HEK293 (cell line): ENCODE results near the gene SENP5.

Experiments used
- CTCF ChIA-PET: fragments of 350-600 bp; formaldehyde crosslinking; extraction: SDS; loops from one replicate; lab custom pipeline; 2021; ENCODE audit warnings: antibody characterized with exemption; lab: Yijun Ruan, JAX
- POLR2A ChIA-PET: fragments of 300-600 bp; formaldehyde crosslinking; extraction: SDS; loops from one replicate; lab custom pipeline; 2020; ENCODE audit warnings: antibody characterized with exemption, inconsistent platforms; lab: Yijun Ruan, JAX
- H3K27ac ChIP-seq: fragments of 200-500 bp; sonication (Bioruptor generic); 2 replicates; pipeline ENCODE4 v1.5.1; 2014; ENCODE audit warnings: low read depth, low read length, control low read depth, inconsistent platforms; ENCODE audit errors: extremely low read depth
- H3K36me3 ChIP-seq, 2 experiments: fragments of 200-500 bp in 1 of 2; sonication (Bioruptor generic) in 1 of 2; 1 replicate in 1 of 2; 2 replicates in 1 of 2; pipeline ENCODE4 v1.5.1; 2014 to 2017; ENCODE audit warnings: inconsistent platforms in 2 of 2, low read length in 2 of 2; ENCODE audit not compliant: control insufficient read depth in 2 of 2, insufficient read depth in 1 of 2
- H3K4me1 ChIP-seq: fragments of 200-500 bp; sonication (Bioruptor generic); 2 replicates; pipeline ENCODE4 v1.5.1; 2014; ENCODE audit warnings: mild to moderate bottlenecking, low read length, inconsistent platforms; ENCODE audit not compliant: control insufficient read depth, insufficient read depth
- H3K4me3 ChIP-seq: 2 replicates; pipeline ENCODE4 v1.5.1; 2011; ENCODE audit warnings: low read depth, mild to moderate bottlenecking, control low read depth, low read length, moderate library complexity
- H3K9me3 ChIP-seq: fragments of 200-500 bp; sonication (Bioruptor generic); 2 replicates; pipeline ENCODE4 v1.5.1; 2014; ENCODE audit warnings: low read depth, low read length, inconsistent platforms; ENCODE audit not compliant: control insufficient read depth, insufficient read depth
- GLI2 ChIP-seq: fragments of 450-650 bp; formaldehyde crosslinking; IDR thresholded peaks from 2 replicates; pipeline ENCODE4; 2017; ENCODE audit warnings: missing biosample characterization, missing genetic modification characterization, low read depth, borderline replicate concordance
- GLIS2 ChIP-seq: fragments of 450-650 bp; formaldehyde crosslinking; IDR thresholded peaks from 2 replicates; pipeline ENCODE4 v1.5.1; 2016; ENCODE audit warnings: missing biosample characterization, missing genetic modification characterization
- IKZF3 ChIP-seq: fragments of 450-650 bp; IDR thresholded peaks from 2 replicates; pipeline ENCODE4 v1.5.0; 2018; ENCODE audit warnings: missing biosample characterization, mild to moderate bottlenecking, missing genetic modification characterization, moderate library complexity
- KLF10 ChIP-seq: fragments of 450-650 bp; IDR thresholded peaks from 2 replicates; pipeline ENCODE4 v1.5.1; 2018; ENCODE audit warnings: missing biosample characterization, mild to moderate bottlenecking, missing genetic modification characterization
- KLF16 ChIP-seq: fragments of 450-650 bp; formaldehyde crosslinking; IDR thresholded peaks from 2 replicates; pipeline ENCODE4 v1.5.1; 2017; ENCODE audit warnings: missing biosample characterization, missing genetic modification characterization
- KLF8 ChIP-seq: fragments of 450-650 bp; formaldehyde crosslinking; IDR thresholded peaks from 2 replicates; pipeline ENCODE4 v1.5.1; 2016; ENCODE audit warnings: missing biosample characterization, missing genetic modification characterization
- OSR2 ChIP-seq: fragments of 450-650 bp; formaldehyde crosslinking; IDR thresholded peaks from 2 replicates; pipeline ENCODE4 v1.5.1; 2016; ENCODE audit warnings: missing biosample characterization, missing genetic modification characterization
- PBX3 ChIP-seq: sonication (generic); formaldehyde crosslinking; IDR thresholded peaks from 2 replicates; pipeline ENCODE4 v1.8.1; 2022; ENCODE audit warnings: mild to moderate bottlenecking, moderate library complexity, missing genetic modification reagents
- SP2 ChIP-seq: fragments of 450-650 bp; formaldehyde crosslinking; IDR thresholded peaks from 2 replicates; pipeline ENCODE4 v1.5.1; 2016; ENCODE audit warnings: missing biosample characterization, missing genetic modification characterization
- ZBTB20 ChIP-seq: fragments of 450-650 bp; formaldehyde crosslinking; IDR thresholded peaks from 2 replicates; pipeline ENCODE4 v1.5.1; 2016; ENCODE audit warnings: missing biosample characterization, missing genetic modification characterization
- ZBTB7A ChIP-seq: fragments of 450-650 bp; formaldehyde crosslinking; IDR thresholded peaks from 2 replicates; pipeline ENCODE4 v1.5.1; 2016; ENCODE audit warnings: low read depth, missing biosample characterization, missing genetic modification characterization
- ZFP37 ChIP-seq: fragments of 450-650 bp; formaldehyde crosslinking; IDR thresholded peaks from 2 replicates; pipeline ENCODE4 v1.5.1; 2016; ENCODE audit warnings: missing biosample characterization, missing genetic modification characterization
- ZNF146 ChIP-seq: fragments of 450-650 bp; formaldehyde crosslinking; IDR thresholded peaks from 2 replicates; pipeline ENCODE4 v1.5.1; 2016; ENCODE audit warnings: missing biosample characterization, missing genetic modification characterization
- ZNF211 ChIP-seq: fragments of 450-650 bp; formaldehyde crosslinking; IDR thresholded peaks from 2 replicates; pipeline ENCODE4 v1.5.1; 2016; ENCODE audit warnings: low read depth, missing biosample characterization, missing genetic modification characterization
- ZNF239 ChIP-seq: fragments of 450-650 bp; formaldehyde crosslinking; IDR thresholded peaks from 2 replicates; pipeline ENCODE4 v1.5.1; 2016; ENCODE audit warnings: missing biosample characterization, missing genetic modification characterization
- ZNF335 ChIP-seq: fragments of 450-650 bp; formaldehyde crosslinking; conservative IDR thresholded peaks from 2 replicates; pipeline ENCODE4 v1.5.1; 2016; ENCODE audit warnings: missing biosample characterization, missing genetic modification characterization
- ZNF391 ChIP-seq: fragments of 450-650 bp; formaldehyde crosslinking; IDR thresholded peaks from 2 replicates; pipeline ENCODE4 v1.5.1; 2016; ENCODE audit warnings: low read depth, missing biosample characterization, missing genetic modification characterization, borderline replicate concordance
- ZNF529 ChIP-seq: fragments of 450-650 bp; formaldehyde crosslinking; IDR thresholded peaks from 2 replicates; pipeline ENCODE4 v1.5.1; 2017; ENCODE audit warnings: missing genetic modification characterization, missing biosample characterization; ENCODE audit not compliant: insufficient replicate concordance
- ZNF548 ChIP-seq: fragments of 450-650 bp; formaldehyde crosslinking; IDR thresholded peaks from 2 replicates; pipeline ENCODE4 v1.5.1; 2016; ENCODE audit warnings: missing biosample characterization, missing genetic modification characterization
- ZNF626 ChIP-seq: fragments of 450-650 bp; sonication (Bioruptor Pico); formaldehyde crosslinking; IDR thresholded peaks from 2 replicates; pipeline ENCODE4 v1.5.1; 2018; ENCODE audit warnings: missing biosample characterization, missing genetic modification characterization, inconsistent platforms
- ZNF692 ChIP-seq: fragments of 450-650 bp; formaldehyde crosslinking; IDR thresholded peaks from 2 replicates; pipeline ENCODE4 v1.5.1; 2016; ENCODE audit warnings: missing biosample characterization, missing genetic modification characterization
- ZNF76 ChIP-seq: fragments of 450-650 bp; formaldehyde crosslinking; IDR thresholded peaks from 2 replicates; pipeline ENCODE4; 2016; ENCODE audit warnings: low read depth, missing biosample characterization, missing genetic modification characterization, borderline replicate concordance
- ZNF785 ChIP-seq: fragments of 450-650 bp; formaldehyde crosslinking; IDR thresholded peaks from 2 replicates; pipeline ENCODE4 v1.5.1; 2016; ENCODE audit warnings: missing biosample characterization, missing genetic modification characterization
- ZNF843 ChIP-seq: fragments of 450-650 bp; formaldehyde crosslinking; IDR thresholded peaks from 2 replicates; pipeline ENCODE4 v1.5.1; 2016; ENCODE audit warnings: missing biosample characterization, missing genetic modification characterization
- ZSCAN30 ChIP-seq: fragments of 450-650 bp; IDR thresholded peaks from 2 replicates; pipeline ENCODE4 v1.5.1; 2018; ENCODE audit warnings: missing biosample characterization, mild to moderate bottlenecking, missing genetic modification characterization, moderate library complexity
- TF ChIP-seq, protein P1 (sequence below): fragments of 450-650 bp; formaldehyde crosslinking; IDR thresholded peaks from 2 replicates; pipeline ENCODE4 v1.5.1; 2017; ENCODE audit warnings: missing biosample characterization, mild to moderate bottlenecking, missing genetic modification characterization, moderate library complexity
- TF ChIP-seq, protein P2 (sequence below): fragments of 450-650 bp; formaldehyde crosslinking; IDR thresholded peaks from 2 replicates; pipeline ENCODE4 v1.5.1; 2016; ENCODE audit warnings: missing biosample characterization, missing genetic modification characterization, low read depth

The SENP5 gene

DNA sequence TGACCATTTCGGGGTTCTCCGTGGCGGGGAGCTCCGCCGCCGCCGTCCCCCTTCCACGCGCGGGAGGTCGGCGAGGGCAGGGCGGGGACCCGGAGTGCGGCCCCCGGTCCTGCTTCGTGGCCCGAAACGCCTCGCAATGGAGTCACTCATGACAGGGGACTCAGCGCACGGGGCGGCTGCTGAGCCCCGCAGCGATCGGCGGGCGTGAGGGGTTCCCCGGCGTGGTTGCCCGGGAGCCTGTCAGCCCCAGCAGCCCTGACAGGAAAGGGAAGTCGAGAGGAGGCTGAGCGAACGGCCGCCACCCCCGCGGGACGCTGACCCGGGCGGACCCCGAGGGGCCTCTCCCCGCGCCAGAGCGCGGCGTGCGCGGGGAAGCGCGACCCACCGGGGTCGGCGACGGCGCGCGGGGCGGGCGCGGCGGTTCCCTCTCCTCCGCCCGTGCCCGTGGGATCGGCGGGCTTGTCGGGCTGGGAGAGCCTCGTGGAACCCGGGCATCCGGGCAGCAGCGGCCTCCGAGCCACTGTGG is 101.5 kb downstream of the SENP5 start (continued):
- TF ChIP-seq ZNF146 (no peak), ZNF692 (tag by site-specific recombination) (no peak), ZNF391 (tag by site-specific recombination) (no peak), ZBTB20 (tag by site-specific recombination) (peak; percentile 92), KLF10 (tag by site-specific recombination) (no peak)
- TF ChIP-seq, all 188 proteins: peak for 20

DNA sequence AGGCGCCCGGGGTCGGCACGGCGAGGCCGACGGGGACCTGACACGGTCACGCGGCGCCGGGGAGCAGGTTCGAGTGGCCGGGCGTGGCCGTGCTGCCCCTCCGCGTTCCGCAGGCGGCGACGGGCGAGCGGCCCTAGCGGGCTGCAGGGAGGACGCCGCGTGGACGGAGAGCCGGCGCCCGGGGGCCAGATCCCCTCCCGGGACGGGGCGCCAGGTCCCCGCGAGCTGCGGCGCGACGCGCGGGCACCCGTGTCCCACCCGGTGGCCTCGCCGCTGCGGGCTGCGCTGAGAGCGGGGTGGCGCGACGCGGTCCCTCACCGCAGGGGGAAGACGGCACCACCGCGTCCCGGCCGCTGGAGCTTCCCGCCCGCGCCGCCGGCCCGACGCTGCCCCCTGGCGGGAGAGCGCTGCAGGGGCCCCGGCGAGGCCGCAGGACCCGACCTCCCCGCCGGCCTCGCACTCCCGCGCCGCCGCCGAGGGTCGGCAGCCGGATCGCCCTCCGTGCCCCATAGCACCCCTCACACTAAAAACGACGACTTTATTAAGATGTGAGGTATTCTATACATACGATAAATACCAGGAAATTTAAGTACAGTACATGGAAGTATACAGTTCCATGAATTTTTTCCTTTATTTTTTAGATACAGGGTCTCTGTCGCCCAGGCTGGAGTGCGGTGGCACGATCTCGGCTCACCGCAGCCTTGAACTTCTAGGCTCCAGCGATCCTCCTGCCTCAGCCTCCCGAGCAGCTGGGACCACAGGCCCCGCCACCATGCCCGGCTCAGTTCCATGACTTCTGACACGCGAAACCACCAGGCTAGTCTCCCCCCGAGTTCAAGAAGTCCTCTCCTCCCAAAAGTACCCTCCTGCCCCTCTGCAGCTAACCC is 102.2 kb downstream of the SENP5 start:
- TF ChIP-seq ZNF211 (tag by site-specific recombination): no peak
- 0 out of 2 replicates have a peak, but pooled peaks have one; percentile 21 for TF ChIP-seq GLIS2 (tag by site-specific recombination)
- TF ChIP-seq, protein P1, sequence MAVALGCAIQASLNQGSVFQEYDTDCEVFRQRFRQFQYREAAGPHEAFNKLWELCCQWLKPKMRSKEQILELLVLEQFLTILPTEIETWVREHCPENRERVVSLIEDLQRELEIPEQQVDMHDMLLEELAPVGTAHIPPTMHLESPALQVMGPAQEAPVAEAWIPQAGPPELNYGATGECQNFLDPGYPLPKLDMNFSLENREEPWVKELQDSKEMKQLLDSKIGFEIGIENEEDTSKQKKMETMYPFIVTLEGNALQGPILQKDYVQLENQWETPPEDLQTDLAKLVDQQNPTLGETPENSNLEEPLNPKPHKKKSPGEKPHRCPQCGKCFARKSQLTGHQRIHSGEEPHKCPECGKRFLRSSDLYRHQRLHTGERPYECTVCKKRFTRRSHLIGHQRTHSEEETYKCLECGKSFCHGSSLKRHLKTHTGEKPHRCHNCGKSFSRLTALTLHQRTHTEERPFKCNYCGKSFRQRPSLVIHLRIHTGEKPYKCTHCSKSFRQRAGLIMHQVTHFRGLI (tag by site-specific recombination): no peak
- TF ChIP-seq ZNF529: no peak
- TF ChIP-seq OSR2 (tag by site-specific recombination): no peak
- no peak for TF ChIP-seq ZNF785
- TF ChIP-seq KLF16 (tag by site-specific recombination): no peak
- TF ChIP-seq SP2 (tag by site-specific recombination): no peak
- TF ChIP-seq ZSCAN30: peak; percentile 85
- TF ChIP-seq ZNF548 (tag by site-specific recombination): no peak
- no peak for TF ChIP-seq ZNF76 (tag by site-specific recombination)
- TF ChIP-seq KLF8 (tag by site-specific recombination): no peak
- peak; percentile 16; the same call in 1 of the 2 replicates for TF ChIP-seq ZNF626 (tag by site-specific recombination)
- TF ChIP-seq GLI2 (tag by site-specific recombination): no peak
- TF ChIP-seq ZNF335 (tag by site-specific recombination): peak; percentile 42; the same call in 1 of the 2 replicates
- peak; percentile 70 for TF ChIP-seq IKZF3 (tag by site-specific recombination)
- no peak for TF ChIP-seq ZFP37 (tag by site-specific recombination)
- no peak for TF ChIP-seq ZNF239 (tag by site-specific recombination)
- TF ChIP-seq ZNF843 (tag by site-specific recombination): no peak
- peak; percentile 14; the same call in 1 of the 2 replicates for TF ChIP-seq PBX3 (CRISPR knock-in tag)
- no peak for TF ChIP-seq ZBTB7A
- TF ChIP-seq, protein P2, sequence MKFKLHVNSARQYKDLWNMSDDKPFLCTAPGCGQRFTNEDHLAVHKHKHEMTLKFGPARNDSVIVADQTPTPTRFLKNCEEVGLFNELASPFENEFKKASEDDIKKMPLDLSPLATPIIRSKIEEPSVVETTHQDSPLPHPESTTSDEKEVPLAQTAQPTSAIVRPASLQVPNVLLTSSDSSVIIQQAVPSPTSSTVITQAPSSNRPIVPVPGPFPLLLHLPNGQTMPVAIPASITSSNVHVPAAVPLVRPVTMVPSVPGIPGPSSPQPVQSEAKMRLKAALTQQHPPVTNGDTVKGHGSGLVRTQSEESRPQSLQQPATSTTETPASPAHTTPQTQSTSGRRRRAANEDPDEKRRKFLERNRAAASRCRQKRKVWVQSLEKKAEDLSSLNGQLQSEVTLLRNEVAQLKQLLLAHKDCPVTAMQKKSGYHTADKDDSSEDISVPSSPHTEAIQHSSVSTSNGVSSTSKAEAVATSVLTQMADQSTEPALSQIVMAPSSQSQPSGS (tag by site-specific recombination): no peak
- peak overlapping the region; percentile 56; the same call in 1 of the 2 replicates for H3K27ac ChIP-seq
- CTCF ChIA-PET: interaction anchor here (0.6 to 1.3 kb wide), 7 partner anchors 10 to 441 kb away, joined by 3 to 7 read pairs (median 3); no protein-coding TSS in a partner anchor
- H3K36me3 ChIP-seq: no peaks in the 10 kb centered on the region
- no peaks in the 10 kb centered on the region for H3K4me1 ChIP-seq
- POLR2A ChIA-PET: interaction anchor here (0.6 to 1.0 kb wide), 2 partner anchors 15 to 28 kb away, joined by 3 read pairs; partner anchors contain the start of gene NCBP2
- H3K9me3 ChIP-seq: no peaks in the 10 kb centered on the region
- H3K4me3 ChIP-seq: peak overlapping the region; percentile 50
